Left renal pelvis (tissue), 4 donors: ENCODE results near the gene DNAI2. TPM values are rescaled to one million over a fixed set of nuclear protein-coding genes. Genes with fewer than 3 reads are reported as not detected.
A peak's percentile ranks its signal among the peaks of the same experiment; 100 is the strongest.

ENCODE experiments used
- DNase-seq, 4 donors: peaks; one replicate each; pipeline ENCODE4 v3.0.0-alpha.2; 2013; ENCODE audit warnings: low read depth in 4 of 4, low spot score in 3 of 4
- polyA plus RNA-seq, 4 donors: library from polyadenylated mRNA; unstranded; fragments of 120-200 nt; gene quantifications; one replicate each; pipeline ENCODE4 v1.2.1, GENCODE V29; 2013; ENCODE audit not compliant: insufficient read length in 4 of 4

DNAI2 gene, protein sequence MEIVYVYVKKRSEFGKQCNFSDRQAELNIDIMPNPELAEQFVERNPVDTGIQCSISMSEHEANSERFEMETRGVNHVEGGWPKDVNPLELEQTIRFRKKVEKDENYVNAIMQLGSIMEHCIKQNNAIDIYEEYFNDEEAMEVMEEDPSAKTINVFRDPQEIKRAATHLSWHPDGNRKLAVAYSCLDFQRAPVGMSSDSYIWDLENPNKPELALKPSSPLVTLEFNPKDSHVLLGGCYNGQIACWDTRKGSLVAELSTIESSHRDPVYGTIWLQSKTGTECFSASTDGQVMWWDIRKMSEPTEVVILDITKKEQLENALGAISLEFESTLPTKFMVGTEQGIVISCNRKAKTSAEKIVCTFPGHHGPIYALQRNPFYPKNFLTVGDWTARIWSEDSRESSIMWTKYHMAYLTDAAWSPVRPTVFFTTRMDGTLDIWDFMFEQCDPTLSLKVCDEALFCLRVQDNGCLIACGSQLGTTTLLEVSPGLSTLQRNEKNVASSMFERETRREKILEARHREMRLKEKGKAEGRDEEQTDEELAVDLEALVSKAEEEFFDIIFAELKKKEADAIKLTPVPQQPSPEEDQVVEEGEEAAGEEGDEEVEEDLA
- under 1 TPM in 2 of 4 donors, not detected in 2; 0.11 to 0.18 TPM for polyA plus RNA-seq

DNA sequence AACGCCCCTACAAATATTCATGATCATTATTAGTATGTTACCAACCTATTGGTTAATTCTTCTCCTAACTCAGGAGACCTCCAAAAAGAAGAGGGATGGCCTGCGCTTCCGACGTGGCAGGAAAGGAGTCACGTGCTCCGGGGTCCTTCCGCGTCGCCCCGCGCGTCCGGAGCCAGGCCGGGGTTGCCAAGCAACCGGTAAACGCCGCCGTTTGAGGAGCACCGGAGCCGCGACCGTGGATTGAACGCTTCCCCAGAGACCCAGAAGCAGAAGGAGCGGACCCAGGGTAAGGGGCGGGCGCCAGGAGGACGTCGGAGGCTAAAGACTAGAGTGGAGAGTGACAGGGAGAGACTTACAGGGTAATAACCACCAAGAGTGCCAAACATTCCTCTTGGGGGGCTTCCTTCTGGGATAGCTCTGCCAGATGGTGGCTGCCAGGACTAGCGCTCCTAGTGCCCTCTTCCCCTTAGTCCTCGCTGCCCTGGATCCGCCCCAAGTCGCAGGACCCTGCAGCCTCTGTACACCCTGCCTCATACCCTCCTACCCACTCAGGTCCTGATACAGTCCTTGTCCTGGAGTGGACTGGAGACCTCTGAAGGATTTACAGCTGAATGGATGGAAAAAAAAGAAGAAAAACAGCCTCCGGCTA is at the start of gene DNAI2:
TSS of gene DNAI2 (plus strand) at position 175 of the 649 bp plus-strand sequence. CDS start 7,584 bp downstream, outside the sequence.
- no peak for DNase-seq

DNA sequence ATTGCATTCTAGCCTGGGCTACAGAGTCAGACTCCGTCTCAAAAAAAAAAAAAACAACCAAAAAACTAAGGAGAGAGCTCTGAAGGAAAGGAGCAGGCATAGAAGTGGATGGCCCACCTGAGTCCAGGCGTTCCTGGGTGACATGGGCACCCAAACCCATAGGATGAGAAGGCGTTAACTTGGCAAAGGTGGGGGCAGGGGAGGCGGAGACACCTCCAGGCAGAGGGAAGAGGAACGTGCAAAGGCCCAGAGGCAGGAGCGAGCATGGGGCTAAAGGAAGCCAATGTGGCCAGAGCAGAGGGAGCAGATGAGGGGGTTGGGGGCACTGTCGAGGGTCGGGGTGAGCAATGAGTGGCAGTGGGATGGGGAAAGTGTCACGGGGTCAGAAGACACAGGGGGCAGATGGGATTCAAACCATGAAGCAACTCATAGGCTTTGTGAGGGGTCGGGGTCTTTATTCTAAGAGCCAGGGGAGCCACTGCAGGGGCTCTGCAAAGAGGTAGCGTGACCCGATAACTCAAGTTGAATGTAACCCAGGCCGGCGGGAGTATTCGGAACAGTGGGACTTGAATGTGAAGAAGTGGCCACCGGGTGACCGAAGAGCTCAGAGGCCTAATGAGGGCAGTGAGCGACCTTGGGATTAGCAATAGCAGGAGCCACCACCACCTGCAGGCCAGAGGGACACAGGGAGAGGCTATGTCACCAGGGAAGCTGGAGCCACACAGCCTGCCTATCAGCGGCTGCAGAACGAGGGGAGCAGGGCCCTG is 48.9 kb upstream of the DNAI2 start:
- DNase-seq = no peak

DNA sequence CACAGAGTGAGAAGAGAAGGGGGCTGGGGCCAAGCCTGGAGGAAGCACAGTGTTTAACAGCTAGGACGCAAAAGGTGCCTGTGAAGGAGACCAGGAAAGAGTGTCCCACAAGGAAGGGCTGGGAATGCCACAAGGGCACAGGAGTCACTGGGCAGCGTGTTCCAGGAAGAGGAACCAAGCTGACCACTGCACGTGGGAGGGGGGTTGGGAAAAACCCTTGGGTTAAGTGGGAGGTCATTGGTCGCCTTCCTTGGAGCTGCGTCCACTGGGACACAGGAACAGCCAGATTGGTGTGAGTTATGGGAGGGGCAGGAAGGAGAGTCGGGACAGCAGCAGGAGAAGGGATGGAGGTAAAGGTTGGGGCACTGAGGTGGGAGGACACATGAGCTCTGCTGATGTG is 47.8 kb upstream of the DNAI2 start:
- no peak for DNase-seq

DNA sequence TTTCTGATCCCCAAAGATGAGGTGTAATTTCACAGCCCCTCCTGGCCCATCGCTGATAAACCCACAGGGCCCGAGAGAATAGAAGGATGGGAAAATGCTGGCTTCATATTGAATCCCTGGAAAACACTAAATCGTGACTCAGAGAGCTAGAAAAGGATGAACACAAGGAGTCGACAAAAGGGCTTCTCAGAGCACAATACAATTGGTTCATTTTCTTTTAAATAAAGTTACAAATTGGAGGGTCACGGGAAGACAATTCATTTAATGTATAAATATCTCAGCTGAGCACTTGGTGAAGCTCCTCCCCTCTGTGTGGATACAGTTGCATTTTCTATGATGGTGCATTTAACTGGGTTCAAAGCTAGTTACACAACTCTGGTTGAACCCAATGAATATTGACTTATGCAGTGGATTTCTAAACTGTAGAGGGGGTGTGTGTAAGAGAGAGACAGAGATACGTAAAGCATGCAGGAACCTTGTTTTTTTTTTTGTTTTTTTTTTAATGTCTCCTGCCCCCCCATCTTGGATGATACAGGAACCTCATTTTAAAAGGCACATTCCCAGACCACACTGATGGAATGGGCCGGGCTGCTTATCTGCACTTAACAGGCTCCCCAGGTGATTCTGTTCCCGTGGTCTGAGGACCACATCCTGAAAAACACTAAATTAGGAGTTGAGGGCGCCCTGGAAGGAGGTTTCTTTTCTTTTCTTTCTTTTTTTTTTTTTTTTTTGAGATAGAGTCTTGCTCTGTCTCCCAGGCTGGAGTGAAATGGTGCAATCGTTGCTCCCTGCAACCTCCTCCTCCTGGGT is 46.6 kb upstream of the DNAI2 start:
- no peak for DNase-seq

DNA sequence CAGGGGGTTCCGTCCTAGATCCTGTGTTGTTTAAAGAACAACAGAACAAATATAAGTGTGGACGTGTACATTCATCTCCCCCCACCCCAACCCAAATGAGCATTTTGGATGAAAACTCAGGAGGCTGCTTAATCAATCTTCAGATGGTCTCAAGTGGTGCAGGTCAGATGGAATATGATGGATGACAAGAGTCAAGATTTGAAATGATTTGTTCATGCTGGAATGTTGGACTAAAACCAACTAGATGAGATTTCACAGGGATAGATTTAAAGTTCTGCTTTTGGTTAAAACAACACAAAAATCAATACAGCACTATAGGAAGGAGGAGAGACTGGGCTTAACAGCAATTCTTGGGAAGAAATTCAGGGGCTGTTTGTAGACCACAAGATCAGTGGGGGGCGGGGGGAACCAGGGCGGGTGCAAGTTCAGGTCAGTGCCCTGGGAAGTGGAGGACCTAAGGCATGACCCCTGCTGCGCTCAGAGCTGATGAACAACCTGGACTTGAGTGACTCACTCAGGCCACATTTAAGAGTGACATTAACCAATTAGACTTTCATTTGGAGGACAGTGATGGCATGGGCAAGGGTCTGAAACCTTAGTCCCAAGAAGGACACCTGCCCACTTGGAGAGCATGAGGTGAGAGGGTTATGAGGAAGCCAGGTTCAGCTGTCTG is 45.6 kb upstream of the DNAI2 start:
- DNase-seq = no peak

DNA sequence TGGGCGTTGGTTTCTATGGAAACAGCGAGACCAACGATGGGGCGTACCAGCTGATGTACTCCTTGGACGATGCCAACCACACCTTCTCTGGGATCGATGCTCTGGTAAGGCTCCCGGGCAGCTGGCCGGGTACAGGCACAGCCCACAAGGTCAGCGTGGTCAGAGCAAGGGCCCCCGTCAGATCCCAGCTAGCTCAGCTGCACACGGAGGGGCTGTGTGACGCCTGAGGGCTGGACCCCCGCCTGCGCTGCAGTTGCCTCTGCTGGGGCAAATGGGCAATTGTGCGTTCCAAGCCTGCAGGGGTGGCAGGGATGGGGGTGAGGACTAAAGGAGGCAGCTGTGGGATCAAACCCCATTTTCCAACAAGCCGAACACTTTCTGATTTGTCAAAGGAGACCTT is 43.1 kb upstream of the DNAI2 start:
- no peak for DNase-seq

DNA sequence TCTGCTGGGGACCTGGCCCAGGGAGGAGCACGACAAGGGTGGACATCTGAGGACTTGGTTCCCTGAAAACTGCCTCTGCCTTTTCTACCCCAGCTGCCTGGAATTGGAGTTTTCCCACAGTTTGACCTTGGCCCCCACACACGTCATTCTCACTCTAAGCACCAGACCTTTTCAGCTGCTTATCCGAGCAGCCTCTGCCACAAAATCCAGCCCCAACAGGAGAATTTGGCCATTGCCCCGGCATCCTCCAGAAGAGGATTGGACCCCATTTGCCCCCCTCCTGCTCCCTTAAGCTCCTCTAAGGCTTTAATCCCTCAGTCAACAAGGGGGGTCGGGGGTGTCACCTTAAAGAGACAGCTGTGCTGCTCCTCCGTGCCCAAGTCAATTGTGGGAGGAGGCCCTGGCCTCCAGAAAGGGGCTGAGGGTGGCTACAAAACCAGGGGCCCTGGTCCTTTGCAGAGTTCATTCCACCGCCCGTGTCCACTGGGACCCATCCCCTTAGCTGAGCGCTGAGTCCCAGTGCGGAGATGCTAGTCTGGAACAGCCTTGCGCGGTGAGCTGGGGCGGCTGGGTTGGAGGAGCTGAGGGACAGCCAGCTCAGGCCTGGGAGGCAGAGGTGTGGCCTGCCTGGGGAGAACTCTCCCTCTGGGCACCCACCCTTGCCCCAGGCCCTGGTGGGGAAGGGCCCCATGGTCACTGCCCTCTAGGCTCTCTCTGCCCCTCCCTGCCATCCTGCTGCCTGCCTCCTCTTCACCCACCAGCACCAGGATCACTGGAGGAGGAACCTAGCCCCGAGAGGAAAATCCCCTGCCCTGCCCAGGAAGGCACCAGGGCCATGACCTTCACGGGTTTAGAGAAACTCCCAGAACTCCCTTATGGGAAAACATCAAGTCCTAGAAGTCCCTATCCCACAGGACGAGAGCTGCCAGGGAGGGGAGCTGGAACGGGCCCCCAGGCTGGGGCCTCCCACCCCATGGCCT is 41.8 kb upstream of the DNAI2 start:
- no peak for DNase-seq

DNA sequence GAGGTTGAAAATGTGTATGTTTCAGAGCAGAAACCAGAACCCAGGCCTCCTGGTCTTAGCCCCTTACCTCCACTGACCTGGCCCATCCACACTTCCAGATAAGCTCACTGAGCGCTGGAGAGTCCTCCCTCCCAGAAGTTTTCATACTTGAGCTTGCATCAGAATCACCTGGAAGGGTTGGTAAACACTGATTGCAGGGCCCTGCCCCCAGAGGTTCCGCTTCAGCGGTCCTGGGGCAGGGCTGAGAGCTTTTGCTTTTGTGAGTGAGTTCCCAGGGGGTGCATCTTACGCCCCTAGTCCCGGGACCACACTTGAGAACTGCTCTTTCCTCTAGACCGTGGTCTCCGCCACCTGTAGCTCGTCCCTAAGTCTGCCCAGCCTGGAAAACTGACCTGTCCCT is 40.1 kb upstream of the DNAI2 start:
- DNase-seq = no peak

DNA sequence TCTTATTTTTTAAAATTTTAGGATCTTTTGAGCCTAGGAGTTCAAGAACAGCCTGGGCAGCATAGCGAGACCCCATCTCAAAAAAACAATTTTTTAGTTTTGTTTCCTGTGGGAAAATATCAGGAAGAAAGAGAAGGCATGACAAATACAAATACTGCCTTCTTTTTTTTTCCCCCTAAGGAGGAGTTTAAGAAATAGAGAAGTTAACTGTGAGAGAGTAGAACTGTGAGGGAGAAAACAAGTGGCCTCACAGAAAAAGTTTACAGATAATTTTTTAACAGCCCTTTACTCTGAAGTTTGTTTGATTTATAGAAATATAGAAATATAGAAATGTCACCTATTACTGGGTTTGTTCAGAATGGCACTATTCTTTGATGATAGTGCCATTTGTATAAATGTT is 39.5 kb upstream of the DNAI2 start:
- no peak for DNase-seq

DNA sequence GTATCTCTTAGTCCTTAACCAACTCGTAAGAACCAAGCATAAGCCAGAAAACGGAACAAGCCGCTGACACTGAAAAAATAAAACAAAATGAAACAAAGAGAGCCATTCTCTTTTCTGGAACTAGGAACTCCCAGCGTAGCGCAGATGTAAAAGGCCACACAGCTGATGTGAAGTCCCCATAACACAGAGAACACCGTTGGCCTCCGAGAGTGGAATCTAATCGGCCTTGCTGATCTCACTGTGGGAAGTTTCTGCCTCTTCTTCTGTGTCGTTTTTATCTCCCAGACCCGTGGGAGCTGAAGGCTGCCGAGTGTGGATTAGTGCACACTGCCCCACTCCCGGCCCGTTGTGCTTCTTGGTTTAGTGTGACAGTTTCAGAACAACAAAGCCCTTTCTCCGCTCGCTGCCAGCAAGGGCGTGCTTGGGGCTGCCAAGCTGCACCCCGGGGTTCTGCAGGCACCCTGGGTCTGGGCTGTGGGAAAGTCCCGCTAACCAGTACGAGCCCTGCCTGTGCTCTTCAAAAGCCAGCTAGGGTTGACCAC is 38.9 kb upstream of the DNAI2 start:
- DNase-seq = no peak

DNA sequence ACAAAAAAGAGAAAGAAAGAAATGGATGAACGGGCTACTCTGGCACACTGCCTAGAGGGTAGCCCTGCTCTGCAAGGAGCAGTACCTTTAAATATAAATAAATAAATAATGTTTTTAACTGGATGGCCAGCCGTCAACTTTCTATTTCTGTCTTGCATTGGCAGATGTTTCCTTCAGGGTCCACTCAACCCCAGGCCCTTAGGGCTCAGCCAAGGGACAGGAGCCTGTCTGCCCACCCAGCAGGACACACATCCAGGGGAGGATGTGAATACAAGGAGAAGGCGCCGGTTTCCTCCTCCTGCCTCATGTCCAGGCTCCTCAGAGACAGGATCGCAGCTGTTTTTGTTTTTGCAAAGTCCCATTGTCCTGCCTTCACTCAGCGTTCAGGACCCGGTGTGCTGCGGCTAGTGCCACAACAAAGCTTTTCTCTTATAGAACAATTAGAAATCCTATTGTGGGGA is 38.1 kb upstream of the DNAI2 start:
- DNase-seq = no peak

DNA sequence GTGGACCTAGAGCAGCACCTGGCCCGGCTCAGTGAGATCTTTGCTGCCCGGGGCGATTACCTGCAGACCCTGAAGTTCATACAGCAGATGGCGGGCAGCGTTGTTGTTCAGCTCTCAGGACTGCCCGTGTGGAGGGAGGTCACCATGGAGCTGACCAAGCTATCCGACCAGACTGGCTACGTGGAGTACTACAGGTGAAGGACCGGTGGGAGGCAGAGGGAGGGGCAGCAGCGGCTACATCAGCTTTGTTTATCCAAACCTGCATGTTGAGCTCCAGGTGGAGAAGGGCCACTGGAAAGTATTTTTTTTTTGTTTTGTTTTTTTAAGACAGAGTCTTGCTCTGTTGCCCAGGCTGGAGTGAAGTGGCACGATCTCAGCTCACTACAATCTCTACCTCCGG is 36.7 kb upstream of the DNAI2 start:
- DNase-seq = no peak

DNA sequence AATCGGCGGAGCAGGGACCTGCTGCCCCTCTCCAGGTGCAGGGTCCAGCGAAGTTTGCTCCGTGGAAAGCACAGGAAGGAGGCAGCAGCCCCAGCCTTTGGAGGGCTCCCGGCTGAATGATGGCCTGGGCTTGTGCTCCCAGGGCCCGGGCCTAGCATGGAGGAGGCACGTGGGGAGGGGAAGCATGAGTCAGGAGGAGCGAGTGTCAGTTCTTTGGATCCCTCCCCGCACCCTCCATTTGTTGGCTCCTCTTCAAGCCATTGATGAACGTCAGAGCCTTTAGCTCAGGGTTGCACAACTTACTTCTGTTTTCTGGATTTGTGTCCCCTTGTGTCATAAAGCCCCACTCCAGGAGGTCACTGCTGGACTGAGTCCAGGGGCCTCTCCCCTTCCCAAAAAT is 34.9 kb upstream of the DNAI2 start:
- no peak for DNase-seq

DNA sequence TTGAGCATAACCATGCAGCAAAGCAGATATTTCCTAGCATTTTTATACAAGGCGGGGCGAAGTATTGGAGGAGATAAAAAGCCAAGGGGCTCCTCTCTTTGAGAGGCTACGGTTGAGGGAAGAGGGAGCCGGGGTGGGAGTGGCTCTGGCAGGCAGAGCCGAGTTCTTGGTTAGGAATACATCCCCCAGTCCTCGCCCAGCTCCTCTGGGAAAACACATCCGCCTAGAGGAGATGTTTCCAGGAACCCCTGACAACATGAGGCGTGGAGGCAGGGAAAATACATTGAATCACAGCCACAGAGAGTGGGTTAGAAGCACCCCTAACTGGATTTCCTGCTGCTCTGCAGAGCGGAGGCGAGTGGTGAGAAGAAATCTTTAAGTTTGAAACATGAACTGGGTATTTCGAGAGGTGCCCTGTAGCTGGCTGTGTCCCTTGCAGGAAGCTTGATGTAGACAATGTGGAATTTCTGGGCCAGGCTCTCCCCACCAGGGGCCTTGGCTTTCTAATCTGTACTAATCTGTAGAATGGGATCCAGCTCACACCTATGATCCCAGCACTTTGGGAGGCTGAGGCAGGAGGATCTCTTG is 33.3 kb upstream of the DNAI2 start:
- DNase-seq = peak in 2 of 4 donors; percentile 14 to 36

DNA sequence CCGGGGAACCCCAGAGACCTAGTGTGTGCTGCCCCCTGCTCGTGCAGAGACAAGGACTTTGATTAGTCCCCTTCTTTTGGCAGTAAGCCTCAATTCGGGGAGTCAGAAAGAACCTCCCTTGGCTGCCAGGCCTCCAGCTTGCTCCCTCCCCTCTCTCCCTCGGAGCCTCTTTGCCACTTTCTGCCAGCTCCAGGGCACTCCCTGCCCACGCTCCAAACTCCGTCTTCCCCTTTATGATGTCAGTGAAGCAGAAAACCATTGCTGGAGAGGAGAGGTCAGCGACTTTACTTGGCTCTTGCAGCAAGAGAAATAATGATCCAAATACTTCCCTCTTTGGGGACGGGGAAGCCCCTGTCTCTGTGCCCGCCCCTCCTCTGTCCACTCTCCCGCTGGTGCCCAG is 32.6 kb upstream of the DNAI2 start:
- no peak for DNase-seq

DNA sequence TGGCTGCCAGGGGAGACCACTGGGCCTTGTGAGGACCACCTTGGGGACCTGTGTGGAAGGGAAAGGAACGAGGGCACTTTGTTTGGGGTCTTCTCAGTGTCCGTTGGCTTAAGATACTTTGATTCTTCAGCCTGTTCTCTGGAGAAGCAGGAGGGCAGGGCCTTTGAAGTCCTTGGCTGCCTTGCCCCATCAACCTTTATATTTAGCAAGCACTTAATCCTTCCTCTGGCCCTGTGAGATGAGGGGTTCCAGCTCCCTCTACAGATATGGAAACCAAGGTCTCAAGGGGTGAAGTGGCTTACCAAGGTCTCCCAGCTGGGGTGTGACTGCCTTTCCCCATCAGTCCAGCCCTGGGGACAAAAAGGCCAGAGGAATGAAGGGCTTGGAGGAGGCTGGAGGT is 32.2 kb upstream of the DNAI2 start:
- no peak for DNase-seq

DNA sequence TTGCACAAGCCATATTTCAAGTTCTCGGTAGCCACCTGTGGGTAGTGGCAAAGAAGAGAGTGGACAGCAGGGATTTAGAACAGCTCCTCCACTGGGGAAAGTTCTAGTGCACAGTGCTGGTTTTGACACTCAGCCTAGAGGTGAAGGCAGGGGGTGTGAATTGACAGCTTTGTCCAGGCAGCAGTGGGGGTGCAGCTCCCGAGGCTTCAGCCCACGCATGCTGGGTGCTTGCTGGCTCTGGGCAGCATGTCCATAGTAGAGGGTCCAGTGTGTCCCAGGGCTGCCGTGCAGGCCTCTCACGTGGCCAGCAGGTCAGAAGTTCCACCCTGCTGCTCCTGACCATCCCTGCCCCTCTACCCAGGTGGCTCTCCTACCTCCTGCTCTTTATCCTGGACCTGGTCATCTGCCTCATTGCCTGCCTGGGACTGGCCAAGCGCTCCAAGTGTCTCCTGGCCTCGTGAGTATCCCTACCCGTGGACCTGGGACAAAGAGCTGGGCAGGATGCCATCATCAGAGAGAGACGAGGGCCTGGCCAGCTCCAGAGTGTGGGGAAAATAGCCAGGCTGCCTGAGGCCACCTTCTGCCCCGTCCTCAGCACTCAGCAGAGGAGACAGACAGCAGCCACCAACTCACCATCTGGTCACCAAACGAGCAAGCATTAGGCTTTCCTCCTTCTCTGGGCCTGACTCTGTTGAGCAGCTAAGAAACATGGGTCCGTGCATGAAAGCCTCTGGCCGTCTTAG is 30.9 kb upstream of the DNAI2 start:
- DNase-seq = no peak
